Measurements from ENCODE around the gene MYO5B. TPM values are rescaled to one million over a fixed set of nuclear protein-coding genes. Genes with fewer than 3 reads are reported as not detected.

Gene MYO5B
- total and polyA plus RNA-seq, 10 of the 15 experiments (the other 5 are each of a cell fraction or from before 2014, with no cell fraction given), result 2.5 to 4.5 (median 3.3) TPM

GRCh38 chr18:49973592-49973991 is 221.4 kb downstream of the MYO5B start:
- no peaks in the 10 kb centered on the region for H3K4me1 ChIP-seq (ENCODE audit: control insufficient read depth, insufficient read depth, low read length)
- no peak overlapping the region for H3K27ac ChIP-seq (ENCODE audit: control insufficient read depth, insufficient read depth)
- H4K20me1 ChIP-seq (ENCODE audit: control insufficient read depth, insufficient read depth), result peaks cover 3% of the 10 kb centered on the region; the same call in 1 of the 2 replicates
- 29% methylated on average over 3 of the region's 3 CpGs for WGBS (ENCODE audit: insufficient coverage, insufficient replicate concordance, low lambda C conversion rate, missing lambda C conversion rate)
- no peak overlapping the region for H3K4me3 ChIP-seq
- DNase-seq (ENCODE audit: low read depth, low spot score) (no peak), ATAC-seq (no peak), FAIRE-seq (no peak)
- no peaks in the 10 kb centered on the region for H3K79me2 ChIP-seq (ENCODE audit: control insufficient read depth, insufficient read depth, low read length)
- CTCF ChIA-PET, result no interaction called here
- POLR2A ChIA-PET, result no interaction called here
- H3K4me2 ChIP-seq (ENCODE audit: control insufficient read depth, insufficient read depth), result no peak overlapping the region
- no peak overlapping the region for H3K9ac ChIP-seq (ENCODE audit: control insufficient read depth, insufficient read depth, low read length)
- RAD21 ChIA-PET (ENCODE audit: unreplicated experiment), result no interaction called here
- H2AFZ ChIP-seq (ENCODE audit: control insufficient read depth, low read depth, low read length), result no peak overlapping the region
- no peaks in the 10 kb centered on the region for H3K36me3 ChIP-seq (ENCODE audit: control insufficient read depth in 2 of 2, insufficient read depth in 2 of 2, low read length in 1 of 2)
- in situ Hi-C loops (cut with MboI) (no loop called here), intact Hi-C loops (cut with micrococcal nuclease; ENCODE audit: unreplicated experiment) (no loop called here)
- TF ChIP-seq ATF3 (IDR thresholded peaks at IDR 0.05; ENCODE audit: borderline replicate concordance, extremely low read depth, low read depth, low read length) (no peak), ZNF622 (IDR thresholded peaks at IDR 0.05) (no peak), HCFC1 (IDR thresholded peaks at IDR 0.05; ENCODE audit: low read length) (no peak), ASH2L (IDR thresholded peaks at IDR 0.05; ENCODE audit: borderline replicate concordance, low read depth) (no peak), ZNF687 (IDR thresholded peaks at IDR 0.05) (no peak), TAF1 (IDR thresholded peaks at IDR 0.05; ENCODE audit: borderline replicate concordance, low read depth, low read length) (no peak), CHD4 (IDR thresholded peaks at IDR 0.05) (no peak), NR2C2 (IDR thresholded peaks at IDR 0.05; ENCODE audit: borderline replicate concordance, control insufficient read depth, insufficient read length, low read depth) (no peak), MYB (IDR thresholded peaks at IDR 0.05; ENCODE audit: borderline replicate concordance, low read depth, low read length) (no peak), CTCF (IDR thresholded peaks at IDR 0.05 in 2 of 3, conservative IDR thresholded peaks at IDR 0.05 in 1 of 3; ENCODE audit: control insufficient read depth in 2 of 3, extremely low read depth in 1 of 3, insufficient read depth in 1 of 3, low read depth in 3 of 3, low read length in 3 of 3) (no peak), NBN (IDR thresholded peaks at IDR 0.05) (no peak), E2F8 (IDR thresholded peaks at IDR 0.05; ENCODE audit: low read depth, partially characterized antibody) (no peak), SMAD5 (IDR thresholded peaks at IDR 0.05; ENCODE audit: low read depth) (no peak)
- BruUV-seq (replicated peaks), result no TSS peak
- H3K27me3 ChIP-seq (replicated peaks in 1 of 2; ENCODE audit: control insufficient read depth in 2 of 2, insufficient read depth in 2 of 2, low read length in 1 of 2), result peaks cover 0 to 4% of the 10 kb centered on the region in 2 experiments; a peak in 3 of 4 replicates
- SMC1A ChIA-PET (ENCODE audit: uncharacterized antibody, unreplicated experiment), result interaction anchor here (1.0 to 1.2 kb wide), 3 partner anchors 11 to 45 kb away, joined by 3 read pairs; no protein-coding TSS in a partner anchor
- H3K9me3 ChIP-seq (replicated peaks; ENCODE audit: control insufficient read depth, insufficient read depth, low read length), result no peaks in the 10 kb centered on the region
